Measurements from ENCODE around the gene NFATC2. TPM values are rescaled to one million over a fixed set of nuclear protein-coding genes. Genes with fewer than 3 reads are reported as not detected.

Gene NFATC2
- total RNA-seq, 1 experiment from 2014 or later, result 0.61 TPM

DNA sequence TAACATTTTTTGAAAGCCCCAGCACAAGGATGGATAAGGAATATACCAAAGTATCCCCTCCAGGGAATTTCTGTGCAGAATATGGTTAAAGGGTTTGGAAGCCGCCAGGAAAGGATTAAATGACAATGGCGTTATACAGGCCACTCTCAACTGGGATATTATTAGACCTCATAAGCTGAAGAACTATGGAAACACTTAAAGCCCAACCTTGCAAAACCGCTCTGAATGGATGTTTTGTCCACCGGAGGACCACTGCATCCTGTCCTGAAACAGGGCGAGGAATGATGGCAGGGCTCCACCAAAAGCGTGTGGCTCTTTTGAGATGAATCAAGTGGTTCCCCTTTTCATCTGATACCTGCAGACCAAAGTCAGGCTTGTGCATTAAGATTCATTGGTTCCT is 32.4 kb downstream of the NFATC2 start:
- H3K9me3 ChIP-seq (ENCODE audit: control insufficient read depth, low read depth, low read length), result no peaks in the 10 kb centered on the region
- H4K5ac ChIP-seq (ENCODE audit: insufficient read length, low read depth, low read length), result no peak overlapping the region
- no peak overlapping the region for H3K9ac ChIP-seq (ENCODE audit: extremely low read depth, insufficient read length, low read length)
- H3K4me3 Mint-ChIP-seq, result no peak overlapping the region
- no peak overlapping the region for H2BK120ac ChIP-seq (ENCODE audit: low read depth, low read length, poor library complexity, severe bottlenecking)
- no peak overlapping the region for H2BK5ac ChIP-seq (ENCODE audit: insufficient read length, low read length)
- no peaks in the 10 kb centered on the region for H3K27me3 ChIP-seq (ENCODE audit: insufficient read depth, low read length)
- H3K79me2 ChIP-seq (ENCODE audit: insufficient read depth, low read length), result no peaks in the 10 kb centered on the region
- H2AK5ac ChIP-seq (ENCODE audit: insufficient read length, low read length), result no peak overlapping the region
- H3K4me1 Mint-ChIP-seq, result peaks cover 0 to 3% of the 10 kb centered on the region in 2 experiments; a peak in 2 of 4 replicates
- no peak overlapping the region for H4K8ac ChIP-seq (replicated peaks; ENCODE audit: insufficient read length, low read depth, low read length)
- no peaks in the 10 kb centered on the region for H3K79me1 ChIP-seq (ENCODE audit: insufficient read depth, low read depth, low read length, poor library complexity, severe bottlenecking)
- no peak overlapping the region for H2BK15ac ChIP-seq (ENCODE audit: low read depth, low read length)
- no peak overlapping the region for H3K27ac ChIP-seq (ENCODE audit: insufficient read length, low read depth, low read length)
- H3K23me2 ChIP-seq (ENCODE audit: insufficient read length, low read depth, low read length, poor library complexity, severe bottlenecking), result no peaks in the 10 kb centered on the region
- H3K23ac ChIP-seq (ENCODE audit: insufficient read length, low read depth, low read length), result no peak overlapping the region
- no peak overlapping the region for H3K18ac ChIP-seq (ENCODE audit: insufficient read length, low read depth, low read length)
- WGBS (ENCODE audit: extremely low coverage, insufficient read length, low lambda C conversion rate), result no CpG with 5 or more reads among the region's 6 CpGs
- no peak overlapping the region for H3K56ac ChIP-seq (ENCODE audit: insufficient read length, low read depth, low read length)
- no peak overlapping the region for H3K27ac Mint-ChIP-seq
- no peak overlapping the region for H2BK20ac ChIP-seq (ENCODE audit: low read depth, low read length, poor library complexity, severe bottlenecking)
- no peak overlapping the region for H4K91ac ChIP-seq (ENCODE audit: insufficient read length, low read depth, low read length)
- H3K14ac ChIP-seq (ENCODE audit: insufficient read depth, low read length), result no peak overlapping the region
- TF ChIP-seq, protein P1, sequence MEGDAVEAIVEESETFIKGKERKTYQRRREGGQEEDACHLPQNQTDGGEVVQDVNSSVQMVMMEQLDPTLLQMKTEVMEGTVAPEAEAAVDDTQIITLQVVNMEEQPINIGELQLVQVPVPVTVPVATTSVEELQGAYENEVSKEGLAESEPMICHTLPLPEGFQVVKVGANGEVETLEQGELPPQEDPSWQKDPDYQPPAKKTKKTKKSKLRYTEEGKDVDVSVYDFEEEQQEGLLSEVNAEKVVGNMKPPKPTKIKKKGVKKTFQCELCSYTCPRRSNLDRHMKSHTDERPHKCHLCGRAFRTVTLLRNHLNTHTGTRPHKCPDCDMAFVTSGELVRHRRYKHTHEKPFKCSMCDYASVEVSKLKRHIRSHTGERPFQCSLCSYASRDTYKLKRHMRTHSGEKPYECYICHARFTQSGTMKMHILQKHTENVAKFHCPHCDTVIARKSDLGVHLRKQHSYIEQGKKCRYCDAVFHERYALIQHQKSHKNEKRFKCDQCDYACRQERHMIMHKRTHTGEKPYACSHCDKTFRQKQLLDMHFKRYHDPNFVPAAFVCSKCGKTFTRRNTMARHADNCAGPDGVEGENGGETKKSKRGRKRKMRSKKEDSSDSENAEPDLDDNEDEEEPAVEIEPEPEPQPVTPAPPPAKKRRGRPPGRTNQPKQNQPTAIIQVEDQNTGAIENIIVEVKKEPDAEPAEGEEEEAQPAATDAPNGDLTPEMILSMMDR (conservative IDR thresholded peaks at IDR 0.05), result no peak
- peaks cover 6% of the 10 kb centered on the region; the same call in 1 of the 2 replicates for H3K27me3 Mint-ChIP-seq (ENCODE audit: low read depth)
- H4K20me1 ChIP-seq (ENCODE audit: control insufficient read depth, insufficient read depth, insufficient read length), result no peaks in the 10 kb centered on the region
- DNase-seq, result no peak
- no peak overlapping the region for H3K4me2 ChIP-seq (ENCODE audit: insufficient read depth, insufficient read length, low read length)
- H2AFZ ChIP-seq (ENCODE audit: low read length), result no peak overlapping the region
- no peak overlapping the region for H2BK12ac ChIP-seq (ENCODE audit: insufficient read length, low read depth, low read length)
- H3T11ph ChIP-seq (ENCODE audit: low read length), result no peak overlapping the region
- H3K4me1 ChIP-seq (ENCODE audit: insufficient read depth, low read length), result no peaks in the 10 kb centered on the region
- no peaks in the 10 kb centered on the region for H3K9me3 Mint-ChIP-seq
- no peak overlapping the region for H3K4ac ChIP-seq (ENCODE audit: low read depth, low read length)
- no peaks in the 10 kb centered on the region for H3K36me3 Mint-ChIP-seq (ENCODE audit: insufficient read depth in 1 of 3, low read depth in 3 of 3)
